ENCODE results near the gene ANKRD62.
"Not testable (repeated sequence)": the region's sequence is repeated elsewhere in the genome, so short reads cannot be mapped to it uniquely, and the experiment has no call there.

GRCh38 chr18:12127647-12128046, 34.0 kb downstream of the ANKRD62 start:
- not testable (repeated sequence) for TF ChIP-seq EZH2phosphoT487 (IDR thresholded peaks at IDR 0.05; ENCODE audit: low read length); EZH2 (optimal IDR thresholded peaks at IDR 0.05; ENCODE audit: low read depth, low read length)
- TF ChIP-seq, protein P1, sequence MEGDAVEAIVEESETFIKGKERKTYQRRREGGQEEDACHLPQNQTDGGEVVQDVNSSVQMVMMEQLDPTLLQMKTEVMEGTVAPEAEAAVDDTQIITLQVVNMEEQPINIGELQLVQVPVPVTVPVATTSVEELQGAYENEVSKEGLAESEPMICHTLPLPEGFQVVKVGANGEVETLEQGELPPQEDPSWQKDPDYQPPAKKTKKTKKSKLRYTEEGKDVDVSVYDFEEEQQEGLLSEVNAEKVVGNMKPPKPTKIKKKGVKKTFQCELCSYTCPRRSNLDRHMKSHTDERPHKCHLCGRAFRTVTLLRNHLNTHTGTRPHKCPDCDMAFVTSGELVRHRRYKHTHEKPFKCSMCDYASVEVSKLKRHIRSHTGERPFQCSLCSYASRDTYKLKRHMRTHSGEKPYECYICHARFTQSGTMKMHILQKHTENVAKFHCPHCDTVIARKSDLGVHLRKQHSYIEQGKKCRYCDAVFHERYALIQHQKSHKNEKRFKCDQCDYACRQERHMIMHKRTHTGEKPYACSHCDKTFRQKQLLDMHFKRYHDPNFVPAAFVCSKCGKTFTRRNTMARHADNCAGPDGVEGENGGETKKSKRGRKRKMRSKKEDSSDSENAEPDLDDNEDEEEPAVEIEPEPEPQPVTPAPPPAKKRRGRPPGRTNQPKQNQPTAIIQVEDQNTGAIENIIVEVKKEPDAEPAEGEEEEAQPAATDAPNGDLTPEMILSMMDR (IDR thresholded peaks at IDR 0.05; ENCODE audit: low read length), result not testable (repeated sequence)

All from MM.1S (cell line).